Central memory CD8-positive, alpha-beta T cell (primary cell): ENCODE measurements around the gene GPAM.

Experiments
- ATAC-seq: fragments of 150-1000 bp; cut with Tn5 transposase; replicated peaks from 2 replicates; pipeline ENCODE4 v1.10.0; 2022; ENCODE audit warnings: mild to moderate bottlenecking, moderate FRiP score, moderate number of reproducible peaks; ENCODE audit not compliant: poor library complexity, severe bottlenecking; ENCODE audit errors: extremely low read depth
- DNase-seq, 2 donors: peaks; one replicate each; pipeline ENCODE4 v3.0.0; 2021; ENCODE audit warnings: low spot score in 2 of 2
- H3K27ac Mint-ChIP-seq: one replicate; pipeline ENCODE4 v1.8.0; 2022; ENCODE audit warnings: low read depth, mild to moderate bottlenecking, moderate library complexity, mixed read lengths
- H3K27me3 Mint-ChIP-seq: one replicate; pipeline ENCODE4 v1.8.0; 2022; ENCODE audit warnings: mixed read lengths
- H3K36me3 Mint-ChIP-seq: one replicate; pipeline ENCODE4 v1.8.0; 2022; ENCODE audit warnings: mild to moderate bottlenecking, moderate library complexity, mixed read lengths; ENCODE audit not compliant: insufficient read depth
- H3K4me1 Mint-ChIP-seq: one replicate; pipeline ENCODE4 v1.8.0; 2022; ENCODE audit warnings: mixed read lengths
- H3K4me3 Mint-ChIP-seq: one replicate; pipeline ENCODE4 v1.8.0; 2022; ENCODE audit warnings: mild to moderate bottlenecking, moderate library complexity, mixed read lengths
- H3K9me3 Mint-ChIP-seq: one replicate; pipeline ENCODE4 v1.8.0; 2022; ENCODE audit warnings: mixed read lengths

Gene GPAM

GRCh38 chr10:112159469-112159868, 24.1 kb downstream of the GPAM start:
- no peaks in the 10 kb centered on the region for H3K9me3 Mint-ChIP-seq
- ATAC-seq (no peak), DNase-seq (no peak)
- no peaks in the 10 kb centered on the region for H3K27me3 Mint-ChIP-seq
- H3K36me3 Mint-ChIP-seq = peaks cover 61% of the 10 kb centered on the region
- H3K27ac Mint-ChIP-seq = no peak overlapping the region
- H3K4me3 Mint-ChIP-seq = no peak overlapping the region
- H3K4me1 Mint-ChIP-seq = no peaks in the 10 kb centered on the region

GRCh38 chr10:112151524-112152039, 32.0 kb downstream of the GPAM start:
- Mint-ChIP-seq H3K4me3 (no peak overlapping the region), H3K36me3 (peaks cover 31% of the 10 kb centered on the region), H3K9me3 (no peaks in the 10 kb centered on the region), H3K4me1 (no peaks in the 10 kb centered on the region), H3K27ac (no peak overlapping the region), H3K27me3 (no peaks in the 10 kb centered on the region)
- ATAC-seq (no peak), DNase-seq (no peak)

- Mint-ChIP-seq H3K27ac (no peak overlapping the region), H3K4me3 (no peak overlapping the region), H3K4me1 (no peaks in the 10 kb centered on the region), H3K9me3 (no peaks in the 10 kb centered on the region), H3K36me3 (peaks cover 6% of the 10 kb centered on the region), H3K27me3 (no peaks in the 10 kb centered on the region)
- DNase-seq (no peak), ATAC-seq (no peak)
Observed at GRCh38 chr10:112148331-112148730, 35.2 kb downstream of the GPAM start.

- DNase-seq (no peak), ATAC-seq (no peak)
- no peak overlapping the region for H3K4me3 Mint-ChIP-seq
- H3K4me1 Mint-ChIP-seq = no peaks in the 10 kb centered on the region
- H3K36me3 Mint-ChIP-seq = peaks cover 2% of the 10 kb centered on the region
- no peaks in the 10 kb centered on the region for H3K9me3 Mint-ChIP-seq
- H3K27ac Mint-ChIP-seq = no peak overlapping the region
- no peaks in the 10 kb centered on the region for H3K27me3 Mint-ChIP-seq
Observed at GRCh38 chr10:112146799-112147198, 36.8 kb downstream of the GPAM start.

- Mint-ChIP-seq H3K27me3 (no peaks in the 10 kb centered on the region), H3K9me3 (no peaks in the 10 kb centered on the region), H3K36me3 (no peaks in the 10 kb centered on the region), H3K4me1 (peaks cover under 1% of the 10 kb centered on the region), H3K4me3 (no peak overlapping the region), H3K27ac (no peak overlapping the region)
- ATAC-seq = no peak
- no peak for DNase-seq
Observed at GRCh38 chr10:112145263-112145662, 38.3 kb downstream of the GPAM start.

- no peak for ATAC-seq
Observed at GRCh38 chr10:112143420-112143819, 40.1 kb downstream of the GPAM start.

GRCh38 chr10:112141292-112141691, 42.3 kb downstream of the GPAM start:
- Mint-ChIP-seq H3K4me1 (peaks cover 4% of the 10 kb centered on the region), H3K9me3 (no peaks in the 10 kb centered on the region), H3K4me3 (no peak overlapping the region), H3K36me3 (no peaks in the 10 kb centered on the region), H3K27me3 (no peaks in the 10 kb centered on the region), H3K27ac (no peak overlapping the region)
- ATAC-seq = no peak
- no peak for DNase-seq

More at GRCh38 chr10:112143420-112143819, 40.1 kb downstream of the GPAM start:
- Mint-ChIP-seq H3K4me1 (peaks cover 4% of the 10 kb centered on the region), H3K9me3 (no peaks in the 10 kb centered on the region), H3K27ac (no peak overlapping the region), H3K27me3 (no peaks in the 10 kb centered on the region), H3K36me3 (no peaks in the 10 kb centered on the region), H3K4me3 (no peak overlapping the region)
- no peak for DNase-seq

GRCh38 chr10:112140110-112140970, 43.2 kb downstream of the GPAM start:
- Mint-ChIP-seq H3K4me3 (no peak overlapping the region), H3K9me3 (no peaks in the 10 kb centered on the region), H3K27ac (no peak overlapping the region), H3K4me1 (peaks cover 4% of the 10 kb centered on the region), H3K36me3 (no peaks in the 10 kb centered on the region), H3K27me3 (no peaks in the 10 kb centered on the region)
- ATAC-seq = peak; percentile 84
- DNase-seq = peak; percentile 45 to 46

- Mint-ChIP-seq H3K4me1 (peaks cover 4% of the 10 kb centered on the region), H3K36me3 (no peaks in the 10 kb centered on the region), H3K27ac (no peak overlapping the region), H3K9me3 (no peaks in the 10 kb centered on the region), H3K27me3 (no peaks in the 10 kb centered on the region), H3K4me3 (no peak overlapping the region)
- DNase-seq = no peak
- no peak for ATAC-seq
Observed at GRCh38 chr10:112139176-112139575, 44.4 kb downstream of the GPAM start.

GRCh38 chr10:112137154-112137987, 46.2 kb downstream of the GPAM start:
- ATAC-seq = no peak

GRCh38 chr10:112136486-112137153, 46.9 kb downstream of the GPAM start:
- DNase-seq (no peak), ATAC-seq (no peak)
- H3K4me1 Mint-ChIP-seq = peaks cover 4% of the 10 kb centered on the region
- no peaks in the 10 kb centered on the region for H3K9me3 Mint-ChIP-seq
- H3K4me3 Mint-ChIP-seq = no peak overlapping the region
- H3K27me3 Mint-ChIP-seq = no peaks in the 10 kb centered on the region
- no peak overlapping the region for H3K27ac Mint-ChIP-seq
- no peaks in the 10 kb centered on the region for H3K36me3 Mint-ChIP-seq

More at GRCh38 chr10:112137154-112137987, 46.2 kb downstream of the GPAM start:
- no peaks in the 10 kb centered on the region for H3K27me3 Mint-ChIP-seq
- peaks cover 4% of the 10 kb centered on the region for H3K4me1 Mint-ChIP-seq
- H3K9me3 Mint-ChIP-seq = no peaks in the 10 kb centered on the region
- H3K4me3 Mint-ChIP-seq = no peak overlapping the region
- H3K27ac Mint-ChIP-seq = no peak overlapping the region
- no peaks in the 10 kb centered on the region for H3K36me3 Mint-ChIP-seq
- peak; percentile 33 to 52 for DNase-seq

- Mint-ChIP-seq H3K36me3 (no peaks in the 10 kb centered on the region), H3K4me3 (no peak overlapping the region), H3K27me3 (no peaks in the 10 kb centered on the region), H3K27ac (no peak overlapping the region), H3K4me1 (peaks cover 4% of the 10 kb centered on the region), H3K9me3 (no peaks in the 10 kb centered on the region)
- ATAC-seq (no peak), DNase-seq (no peak)
Observed at GRCh38 chr10:112135604-112136003, 48.0 kb downstream of the GPAM start.
